ENCODE data around the gene PAFAH1B2. TPM values are rescaled to one million over a fixed set of nuclear protein-coding genes. Genes with fewer than 3 reads are reported as not detected.

PAFAH1B2 gene
- total and polyA plus RNA-seq, 3 donors from 2014 or later = 66.5 to 156 (median 150) TPM

GRCh38 chr11:117221775-117222517 lies 77.9 kb downstream of the PAFAH1B2 start:
- peak; percentile 75 for DNase-seq
- peak overlapping the region; percentile 28 to 80 for H3K27ac ChIP-seq
- no peaks in the 10 kb centered on the region for H3K9me3 ChIP-seq
- H3K36me3 ChIP-seq (ENCODE audit: low read depth, missing control alignments) = no peaks in the 10 kb centered on the region
- peaks cover 48% of the 10 kb centered on the region for H3K4me1 ChIP-seq
- intact Hi-C loops (cut with DNase I; ENCODE audit: low total_unique reads) = no loop called here
- H3K27me3 ChIP-seq = no peaks in the 10 kb centered on the region
- no peak for TF ChIP-seq CTCF (IDR thresholded peaks at IDR 0.05)
- no peak for TF ChIP-seq POLR2A (IDR thresholded peaks at IDR 0.05)
- no peak overlapping the region for H3K4me3 ChIP-seq
- 50 to 52% methylated on average over 7 of the region's 7 CpGs for WGBS, 2 donors

DNA sequence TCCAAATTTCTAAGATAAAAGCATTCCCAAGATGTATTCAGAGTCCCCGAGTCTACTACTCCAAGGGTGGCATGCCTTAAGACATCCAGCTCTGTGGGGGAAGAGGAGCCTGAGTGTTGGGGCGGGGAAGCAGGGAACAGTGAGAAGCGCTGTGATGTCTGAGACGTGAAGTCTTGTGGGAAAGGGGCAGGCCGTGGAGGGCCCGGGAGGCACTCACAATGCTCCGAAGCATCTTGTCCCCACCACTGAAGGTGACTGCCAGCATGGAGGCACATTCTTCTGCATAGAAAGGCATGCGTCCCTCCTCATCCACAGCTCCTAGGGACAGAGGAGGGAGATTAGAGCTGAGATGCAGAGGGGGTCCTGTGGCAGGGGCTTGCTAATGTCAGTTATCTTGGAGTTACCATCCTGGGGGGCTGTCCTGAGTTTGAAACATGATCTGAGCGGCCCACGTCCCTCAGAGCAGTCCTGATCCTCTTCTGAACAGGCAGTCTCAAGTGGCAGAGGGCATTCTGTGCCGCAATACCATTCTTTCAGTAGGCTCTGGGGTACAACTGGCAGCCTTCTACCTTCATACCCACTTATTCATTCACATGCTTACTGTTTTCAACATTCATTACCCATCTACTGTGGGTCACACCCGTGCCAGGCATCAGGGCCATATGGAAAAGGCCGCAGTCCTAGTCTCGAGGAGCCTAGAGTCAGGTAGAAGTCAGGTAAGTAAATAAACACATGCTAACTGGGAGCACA lies 79.1 kb downstream of the PAFAH1B2 start:
- H3K27ac ChIP-seq = peak overlapping the region in 1 of 2 donors; percentile 80
- TF ChIP-seq CTCF (IDR thresholded peaks at IDR 0.05) (no peak), POLR2A (IDR thresholded peaks at IDR 0.05) (no peak)
- H3K4me3 ChIP-seq = no peak overlapping the region
- intact Hi-C loops (cut with DNase I; ENCODE audit: low total_unique reads) = no loop called here
- H3K9me3 ChIP-seq = no peaks in the 10 kb centered on the region
- no peak for DNase-seq
- no peaks in the 10 kb centered on the region for H3K36me3 ChIP-seq (ENCODE audit: low read depth, missing control alignments)
- peaks cover 39% of the 10 kb centered on the region for H3K4me1 ChIP-seq
- no peaks in the 10 kb centered on the region for H3K27me3 ChIP-seq
- 93 to 94% methylated on average over 14 of the region's 14 CpGs for WGBS, 2 donors

GRCh38 chr11:117223741-117224689 lies 79.9 kb downstream of the PAFAH1B2 start:
- Histone ChIP-seq H3K27me3 (no peaks in the 10 kb centered on the region), H3K4me1 (peaks cover 32% of the 10 kb centered on the region), H3K4me3 (no peak overlapping the region), H3K9me3 (no peaks in the 10 kb centered on the region), H3K27ac (no peak overlapping the region), H3K36me3 (ENCODE audit: low read depth, missing control alignments) (no peaks in the 10 kb centered on the region)
- no peak for DNase-seq
- TF ChIP-seq CTCF (IDR thresholded peaks at IDR 0.05) (no peak), POLR2A (IDR thresholded peaks at IDR 0.05) (no peak)
- 82 to 85% methylated on average over 17 of the region's 17 CpGs for WGBS, 2 donors
- intact Hi-C loops (cut with DNase I; ENCODE audit: low total_unique reads) = no loop called here

DNA sequence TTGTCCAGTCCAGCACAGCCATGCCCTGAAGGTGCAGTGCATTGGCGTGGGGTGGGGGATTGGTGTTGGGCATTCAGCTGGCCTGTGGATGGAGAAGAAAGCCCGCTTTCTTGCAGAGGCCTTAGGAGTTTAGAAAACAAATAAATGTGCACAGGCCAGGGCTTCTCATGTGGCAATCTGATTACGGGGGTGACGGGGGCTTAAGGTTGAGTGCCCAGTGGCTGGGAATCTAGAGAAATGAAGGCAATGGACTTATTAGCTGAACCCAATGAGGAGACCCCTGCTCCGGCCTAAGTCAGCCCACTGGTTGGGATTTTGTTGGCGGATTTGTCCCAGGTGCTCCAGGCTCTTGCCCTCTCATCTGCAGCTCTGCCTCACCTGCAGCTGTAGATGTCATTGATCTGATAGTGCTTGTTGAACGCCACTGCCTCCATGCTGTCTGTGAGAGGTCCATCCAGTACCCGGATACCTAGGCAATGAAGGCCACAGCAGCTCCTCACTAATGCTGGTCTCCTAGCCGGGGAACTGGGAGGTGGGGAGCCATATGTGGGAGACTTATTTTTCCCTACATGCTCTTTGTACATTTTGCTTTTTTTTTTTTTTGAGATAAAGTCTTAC lies 81.6 kb downstream of the PAFAH1B2 start:
- Histone ChIP-seq H3K27ac (no peak overlapping the region), H3K4me3 (no peak overlapping the region), H3K9me3 (no peaks in the 10 kb centered on the region), H3K4me1 (peaks cover 17% of the 10 kb centered on the region), H3K27me3 (no peaks in the 10 kb centered on the region), H3K36me3 (ENCODE audit: low read depth, missing control alignments) (no peaks in the 10 kb centered on the region)
- WGBS, 2 donors = 86 to 95% methylated on average over 9 of the region's 9 CpGs
- TF ChIP-seq POLR2A (IDR thresholded peaks at IDR 0.05) = no peak
- no peak for TF ChIP-seq CTCF (IDR thresholded peaks at IDR 0.05)
- intact Hi-C loops (cut with DNase I; ENCODE audit: low total_unique reads) = no loop called here
- peak; percentile 12 for DNase-seq

Other genes with a start within 250 kb of the PAFAH1B2 start
- gene SIK3, start 45.9 kb upstream of the PAFAH1B2 start, total RNA-seq = 100 to 1,000 TPM; 123 to 125 TPM
- 112 TPM for gene SIK3, start 45.9 kb upstream of the PAFAH1B2 start, polyA plus RNA-seq (ENCODE audit: insufficient read depth, low read depth, low replicate concordance)
- gene SIDT2, start 34.5 kb downstream of the PAFAH1B2 start, total RNA-seq = 100 to 1,000 TPM in 1 of 2 donors, 10 to 100 TPM in 1; 93.8 to 129 TPM
- 69.5 TPM for gene SIDT2, start 34.5 kb downstream of the PAFAH1B2 start, polyA plus RNA-seq (ENCODE audit: insufficient read depth, low read depth, low replicate concordance)
- gene TAGLN, start 55.1 kb downstream of the PAFAH1B2 start, total RNA-seq = 100 to 1,000 TPM; 167 to 187 TPM
- 800 TPM for gene TAGLN, start 55.1 kb downstream of the PAFAH1B2 start, polyA plus RNA-seq (ENCODE audit: insufficient read depth, low read depth, low replicate concordance)
- gene PCSK7, start 87.8 kb downstream of the PAFAH1B2 start, total RNA-seq = 10 to 100 TPM; 57.7 to 66.5 TPM
- 52.0 TPM for gene PCSK7, start 87.8 kb downstream of the PAFAH1B2 start, polyA plus RNA-seq (ENCODE audit: insufficient read depth, low read depth, low replicate concordance)
- gene RNF214, start 88.4 kb downstream of the PAFAH1B2 start, total RNA-seq = 10 to 100 TPM; 37.8 to 48.9 TPM
- gene RNF214, start 88.4 kb downstream of the PAFAH1B2 start, polyA plus RNA-seq (ENCODE audit: insufficient read depth, low read depth, low replicate concordance) = 44.9 TPM
- 10 to 100 TPM; 13.8 to 17.9 TPM for gene BACE1-AS, start 147.1 kb downstream of the PAFAH1B2 start, total RNA-seq
- 11.2 TPM for gene BACE1-AS, start 147.1 kb downstream of the PAFAH1B2 start, polyA plus RNA-seq (ENCODE audit: insufficient read depth, low read depth, low replicate concordance)
- 10 to 100 TPM; 24.7 to 32.5 TPM for gene BACE1, start 172.0 kb downstream of the PAFAH1B2 start, total RNA-seq
- 50.4 TPM for gene BACE1, start 172.0 kb downstream of the PAFAH1B2 start, polyA plus RNA-seq (ENCODE audit: insufficient read depth, low read depth, low replicate concordance)
- gene CEP164, start 183.6 kb downstream of the PAFAH1B2 start, total RNA-seq = 100 to 1,000 TPM in 1 of 2 donors, 10 to 100 TPM in 1; 83.3 to 157 TPM
- 111 TPM for gene CEP164, start 183.6 kb downstream of the PAFAH1B2 start, polyA plus RNA-seq (ENCODE audit: insufficient read depth, low read depth, low replicate concordance)

All from testis (tissue), 3 donors.